IPS-NIHi11 (cell line): ENCODE measurements around the gene MRPL33.
"Not testable (repeated sequence)": the region's sequence is repeated elsewhere in the genome, so short reads cannot be mapped to it uniquely, and the experiment has no call there.

ENCODE experiments used
- DNase-seq: peaks from one replicate; pipeline ENCODE4 v3.0.0; 2012; ENCODE audit warnings: mixed read lengths, low spot score

MRPL33 gene

DNA sequence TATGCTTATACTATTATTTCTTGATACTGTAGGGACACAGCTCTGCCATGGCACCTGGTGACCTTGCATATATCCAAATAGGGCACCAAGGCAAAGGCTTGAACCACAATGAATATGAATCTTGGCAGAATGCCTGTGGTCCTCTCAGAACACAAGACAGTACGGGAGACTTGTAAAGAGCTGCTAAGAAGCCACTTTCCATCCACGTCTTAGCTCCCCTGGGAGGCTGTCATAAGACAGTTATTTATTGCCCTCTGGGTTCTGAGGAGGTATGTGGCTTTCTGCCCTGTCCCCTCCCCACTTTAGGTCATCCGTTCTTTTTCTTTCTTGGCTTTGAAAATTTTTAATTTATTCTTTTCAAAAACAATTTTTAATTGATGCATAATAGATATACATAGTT is 29.8 kb upstream of the MRPL33 start:
- no peak for DNase-seq

DNA sequence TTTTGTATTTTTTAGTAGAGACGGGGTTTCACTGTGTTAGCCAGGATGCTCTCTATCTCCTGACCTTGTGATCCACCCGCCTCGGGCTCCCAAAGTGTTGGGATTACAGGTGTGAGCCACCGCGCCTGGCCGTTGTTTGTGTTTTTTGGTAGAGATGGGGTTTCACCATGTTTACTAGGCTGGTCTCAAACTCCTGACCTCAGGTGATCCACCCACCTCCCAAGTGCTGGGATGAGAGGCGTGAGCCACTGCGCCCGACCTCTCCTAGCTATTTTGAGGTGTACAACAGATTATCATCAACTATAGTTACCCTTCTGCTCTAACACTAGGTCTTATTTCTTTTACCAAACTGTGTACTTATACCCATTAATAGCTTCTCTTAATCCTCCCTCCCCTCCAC is 28.9 kb upstream of the MRPL33 start:
- no peak for DNase-seq

DNA sequence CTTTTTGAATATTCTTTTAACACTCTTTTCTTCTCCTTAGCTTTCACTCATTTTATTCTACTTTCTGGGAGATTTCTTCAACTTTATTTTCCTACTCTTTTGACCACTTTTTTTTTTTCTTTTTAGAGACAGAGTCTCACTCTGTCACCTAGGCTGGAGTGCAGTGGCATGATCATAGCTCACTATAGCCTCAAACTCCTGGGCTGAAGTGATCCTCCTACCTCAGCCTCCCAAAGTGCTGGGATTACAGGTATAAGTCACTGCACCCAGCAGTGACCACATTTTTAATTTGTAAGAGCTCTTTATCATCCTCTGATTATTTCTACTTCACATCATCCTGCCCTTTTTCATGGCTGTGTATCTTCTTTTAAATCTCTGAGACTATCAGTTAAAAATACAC is 26.0 kb upstream of the MRPL33 start:
- DNase-seq = not testable (repeated sequence)

DNA sequence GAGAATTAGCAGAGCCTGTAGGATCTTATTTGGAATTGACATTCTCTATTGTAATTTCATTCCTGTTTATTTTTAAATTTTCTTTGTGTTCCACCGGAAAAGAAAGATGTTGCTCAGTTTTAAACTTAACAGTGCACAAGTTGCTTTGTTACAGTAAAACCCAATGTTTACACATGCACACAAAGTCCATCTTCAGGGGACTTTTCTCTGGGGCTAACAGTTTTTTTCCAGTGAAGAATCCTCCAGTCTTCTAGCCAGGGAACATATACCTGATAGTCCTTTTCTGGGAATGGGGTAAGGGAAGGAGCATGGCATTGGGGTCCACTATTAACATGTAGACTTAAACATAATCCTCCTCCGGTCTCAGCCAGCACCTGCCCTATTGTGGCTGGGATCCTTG is 25.2 kb upstream of the MRPL33 start:
- no peak for DNase-seq

DNA sequence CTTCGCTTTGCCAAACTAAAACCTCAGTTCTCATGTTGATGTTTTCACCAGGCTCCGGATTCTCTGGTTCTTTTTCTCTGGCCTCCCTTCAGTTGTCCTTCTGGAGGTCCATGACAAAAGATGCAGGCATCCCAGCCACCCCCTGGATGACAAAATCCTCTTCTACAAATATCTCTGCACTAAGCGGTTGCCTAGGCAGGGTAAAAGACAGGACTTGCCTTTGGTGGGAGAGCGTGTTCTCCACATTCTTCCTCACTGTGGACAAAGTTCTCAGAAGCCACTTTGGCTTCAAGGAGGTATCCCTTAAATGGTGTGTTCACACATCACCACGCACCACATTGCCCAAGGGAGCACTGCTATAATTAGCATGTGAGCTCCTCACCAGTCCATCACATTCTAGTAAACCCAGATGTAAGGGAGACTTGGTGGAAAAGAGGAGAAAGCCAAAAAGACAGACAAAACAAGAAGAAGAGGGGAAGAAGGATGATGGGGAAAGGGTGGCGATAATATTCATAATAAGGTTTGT is 23.6 kb upstream of the MRPL33 start:
- DNase-seq = no peak

DNA sequence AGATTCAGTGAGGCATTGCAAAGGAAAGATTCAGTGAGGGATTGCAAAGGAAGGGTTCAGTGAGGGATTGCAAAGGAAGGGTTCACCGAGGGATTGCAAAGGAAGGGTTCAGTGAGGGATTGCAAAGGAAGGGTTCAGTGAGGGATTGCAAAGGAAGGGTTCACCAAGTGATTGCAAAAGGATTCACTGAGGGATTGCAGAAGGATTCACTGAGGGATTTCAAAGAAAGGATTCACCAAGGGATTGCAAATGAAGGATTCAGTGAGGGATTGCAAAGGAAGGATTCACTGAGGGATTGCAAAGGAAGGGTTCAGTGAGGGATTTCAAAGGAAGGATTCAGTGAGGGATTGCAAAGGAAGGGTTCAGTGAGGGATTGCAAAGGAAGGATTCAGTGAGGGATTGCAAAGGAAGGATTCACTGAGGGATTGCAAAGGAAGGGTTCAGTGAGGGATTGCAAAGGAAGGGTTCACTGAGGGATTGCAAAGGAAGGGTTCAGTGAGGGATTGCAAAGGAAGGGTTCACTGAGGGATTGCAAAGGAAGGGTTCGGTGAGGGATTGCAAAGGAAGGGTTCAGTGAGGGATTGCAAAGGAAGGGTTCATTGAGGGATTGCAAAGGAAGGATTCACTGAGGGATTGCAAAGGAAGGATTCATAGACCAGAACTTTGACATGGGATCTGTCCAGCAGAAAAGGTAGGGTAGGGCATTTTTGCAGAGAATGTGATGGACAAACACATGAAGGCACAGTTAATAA is 22.5 kb upstream of the MRPL33 start:
- DNase-seq = not testable (repeated sequence)

DNA sequence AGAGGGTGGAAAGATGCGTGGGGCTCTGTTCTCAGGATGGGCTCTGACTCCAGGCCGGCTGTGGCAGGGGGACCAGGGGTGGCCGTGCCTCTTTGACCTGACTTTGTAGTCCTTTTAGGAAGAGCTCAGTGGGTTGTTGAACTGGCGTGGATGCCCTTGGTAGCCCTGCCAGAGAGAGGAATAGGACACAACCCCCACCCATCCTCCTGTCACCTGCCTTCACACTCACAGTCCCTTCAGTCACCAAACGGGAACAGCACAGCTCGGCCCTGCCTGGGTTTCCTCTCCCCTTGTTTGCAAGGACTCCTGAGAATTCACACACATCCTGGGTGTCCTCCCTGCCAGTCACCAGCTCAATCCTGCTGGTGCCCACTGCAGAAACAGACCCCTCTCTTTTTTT is 20.1 kb upstream of the MRPL33 start:
- no peak for DNase-seq

DNA sequence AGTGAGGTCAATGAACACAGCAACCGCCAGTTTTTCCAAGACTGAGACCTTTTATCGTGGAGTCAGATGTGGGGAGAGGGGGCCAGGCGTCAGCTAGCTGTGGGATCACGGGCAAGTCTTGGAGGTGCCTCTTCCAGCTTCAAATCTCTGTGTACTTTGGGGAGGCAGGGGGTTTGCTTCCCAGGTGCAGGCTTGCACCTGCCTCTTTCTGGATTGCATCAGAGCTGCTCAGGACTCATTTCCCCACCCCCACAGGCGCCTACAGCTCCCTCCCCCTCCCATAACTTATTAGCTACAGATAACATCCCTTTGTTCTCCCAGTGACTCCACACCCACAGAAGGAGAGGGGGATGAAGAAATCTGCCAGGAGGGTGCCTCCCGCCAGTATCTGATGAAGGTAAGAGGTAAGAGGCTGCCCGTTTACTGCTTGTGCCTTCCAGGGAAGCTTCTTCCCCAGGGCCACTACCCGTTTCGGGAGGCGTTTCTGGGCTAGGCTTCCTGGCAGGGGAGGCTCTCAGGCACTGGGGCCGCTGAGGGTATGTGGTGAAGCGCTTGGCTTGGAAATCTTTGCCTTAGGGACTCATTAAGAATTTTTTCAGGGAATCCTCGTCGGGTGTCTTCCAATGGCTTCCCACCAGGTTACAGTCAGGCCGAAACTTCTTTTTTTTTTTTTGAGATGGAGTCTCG is 18.8 kb upstream of the MRPL33 start:
- peak; percentile 43 for DNase-seq

DNA sequence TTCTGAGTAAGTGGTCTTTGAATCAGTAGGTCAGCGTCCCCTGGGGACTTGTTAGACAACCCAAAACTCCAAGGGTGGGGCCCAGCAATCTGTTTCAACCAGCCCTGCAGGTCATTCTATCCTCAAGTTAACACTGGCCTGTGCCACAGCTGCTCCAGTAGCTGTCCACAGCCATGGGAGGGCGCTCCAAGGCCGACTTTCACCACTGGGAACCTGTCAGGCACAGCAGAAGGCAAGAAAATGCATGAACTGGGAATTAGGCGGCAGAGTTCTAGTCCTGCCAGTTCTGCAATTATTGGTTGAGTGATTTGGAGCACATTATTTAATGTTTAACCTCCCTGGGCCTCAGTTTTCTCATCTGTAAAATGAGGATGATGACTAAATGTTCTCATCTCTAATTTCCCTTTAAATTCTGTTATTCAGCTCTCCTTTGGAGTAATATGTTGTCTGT is 17.4 kb upstream of the MRPL33 start:
- DNase-seq = peak; percentile 79

DNA sequence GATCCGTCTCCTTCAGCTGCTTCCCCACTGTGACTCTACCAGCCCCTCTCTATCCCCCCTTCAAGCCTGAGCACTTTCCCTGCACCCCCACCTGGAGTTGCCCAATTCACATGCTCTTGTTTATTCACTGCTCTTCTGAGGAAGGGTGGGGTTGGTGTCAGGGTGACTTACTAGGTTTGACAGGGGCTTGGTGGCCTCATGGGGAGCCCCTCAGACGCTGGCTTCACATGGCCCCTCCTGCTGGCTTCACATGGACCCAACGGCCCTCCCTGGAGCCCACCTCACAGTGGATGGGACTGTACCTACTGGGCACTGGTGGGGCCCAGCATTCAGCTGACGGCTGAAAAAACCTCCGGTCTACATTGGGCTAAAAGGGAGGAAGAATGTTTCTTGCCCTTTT is 16.7 kb upstream of the MRPL33 start:
- no peak for DNase-seq

DNA sequence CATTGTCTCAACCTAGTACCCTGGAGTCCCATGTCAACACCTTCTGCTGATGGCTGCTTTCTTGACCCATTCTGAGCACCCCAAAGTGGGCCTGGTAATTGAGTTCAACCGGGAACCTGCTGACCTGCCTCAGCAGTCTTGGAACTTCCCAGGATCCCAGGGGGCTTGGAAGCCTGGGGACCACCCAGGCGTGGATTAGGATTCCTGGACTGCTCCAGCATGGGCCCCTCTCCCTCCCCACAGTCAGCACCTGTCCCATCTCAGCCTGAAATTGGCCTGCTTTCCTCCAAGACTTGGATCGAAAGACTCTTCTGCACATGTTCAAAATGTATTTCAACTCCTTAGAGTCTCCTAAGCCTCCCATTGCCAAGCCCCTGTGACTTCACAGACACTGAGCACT is 15.4 kb upstream of the MRPL33 start:
- DNase-seq = no peak

DNA sequence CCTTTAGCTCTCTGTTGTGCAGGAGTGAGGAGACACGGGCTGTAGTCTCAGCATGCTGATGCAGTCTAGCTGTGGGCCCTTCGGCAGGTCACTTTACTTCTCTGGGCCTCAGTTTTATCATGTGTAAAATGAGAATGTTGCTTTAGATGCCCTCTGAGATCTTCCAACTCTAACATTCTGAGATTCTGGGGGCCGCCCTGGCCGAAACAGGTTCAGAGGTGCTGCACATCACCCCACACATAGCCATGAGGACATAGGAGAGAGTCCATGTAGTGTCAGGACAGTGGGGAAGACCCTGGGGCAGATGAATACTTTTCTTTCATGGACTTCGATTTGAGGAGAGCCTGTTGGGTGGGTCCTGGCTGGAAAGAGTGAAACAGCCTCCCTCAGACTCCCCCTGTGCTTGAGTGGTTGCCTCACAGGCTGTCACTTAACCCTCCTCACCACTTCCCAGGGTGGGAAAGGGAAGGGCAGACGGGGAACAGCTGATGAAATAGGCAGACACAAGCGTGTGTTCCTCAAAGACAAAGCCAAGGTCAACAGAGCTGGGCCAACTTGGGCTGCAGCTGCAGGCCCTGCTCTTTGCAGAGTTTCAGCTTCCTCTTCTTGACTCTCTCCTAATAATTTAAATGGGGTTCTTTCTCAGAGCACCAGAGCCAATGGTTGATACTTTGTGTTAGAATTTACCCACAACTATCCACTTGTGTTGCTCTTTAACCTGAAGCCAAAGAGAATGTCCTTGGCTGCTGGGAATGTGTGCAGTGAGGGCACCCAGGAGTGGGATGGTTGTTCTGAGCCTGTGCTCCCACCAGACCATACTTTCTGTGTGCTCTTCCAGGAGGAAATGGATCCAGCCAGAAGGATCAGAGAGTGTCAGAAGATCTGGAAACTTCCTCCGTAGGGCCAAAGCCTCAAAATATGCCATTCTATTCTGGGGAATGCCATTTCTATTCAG is 14.7 kb upstream of the MRPL33 start:
- no peak for DNase-seq

DNA sequence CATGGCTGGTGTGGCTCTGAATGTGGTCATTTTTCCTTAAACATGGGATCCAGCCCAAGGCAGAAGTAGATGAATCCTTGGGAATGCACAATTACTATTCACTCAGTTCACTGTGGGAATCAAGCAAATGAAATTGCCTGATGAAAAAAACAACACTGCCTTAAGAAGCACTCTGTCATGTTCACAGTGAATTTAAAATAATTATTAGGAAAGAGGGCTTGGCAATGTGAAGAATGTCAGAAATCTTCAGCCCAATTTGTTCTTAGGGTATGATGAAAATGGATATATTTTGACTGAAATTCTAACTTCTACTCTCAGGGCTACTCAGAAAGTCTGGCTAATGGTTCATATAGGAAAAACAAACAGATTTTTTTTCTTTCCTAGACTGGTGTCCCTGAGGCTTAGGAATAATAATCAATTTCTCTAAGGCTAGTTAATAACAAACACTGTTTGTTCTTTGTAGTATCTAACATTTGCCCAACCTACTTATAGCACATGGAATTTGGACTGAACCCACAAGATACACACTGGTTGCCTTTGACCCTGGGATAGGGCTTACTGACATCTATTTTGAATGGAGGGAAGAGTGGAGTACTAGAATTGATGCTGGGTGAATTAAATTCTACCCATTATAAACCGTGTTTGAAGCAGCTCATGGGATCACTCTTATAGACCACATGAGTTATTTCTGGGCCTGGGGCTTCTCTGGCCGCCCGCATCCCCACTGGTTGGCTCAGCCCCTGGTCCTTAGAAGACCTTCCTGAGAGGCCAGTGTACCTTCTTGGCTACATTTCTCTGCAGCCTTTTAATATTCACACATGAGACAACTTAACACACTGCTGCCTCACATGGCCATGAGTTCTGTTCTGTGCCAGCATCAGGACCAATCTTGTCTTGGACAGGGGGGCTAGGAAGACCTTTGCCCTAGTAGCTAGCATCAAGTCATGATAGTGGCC is 8.3 kb upstream of the MRPL33 start:
- DNase-seq = no peak

DNA sequence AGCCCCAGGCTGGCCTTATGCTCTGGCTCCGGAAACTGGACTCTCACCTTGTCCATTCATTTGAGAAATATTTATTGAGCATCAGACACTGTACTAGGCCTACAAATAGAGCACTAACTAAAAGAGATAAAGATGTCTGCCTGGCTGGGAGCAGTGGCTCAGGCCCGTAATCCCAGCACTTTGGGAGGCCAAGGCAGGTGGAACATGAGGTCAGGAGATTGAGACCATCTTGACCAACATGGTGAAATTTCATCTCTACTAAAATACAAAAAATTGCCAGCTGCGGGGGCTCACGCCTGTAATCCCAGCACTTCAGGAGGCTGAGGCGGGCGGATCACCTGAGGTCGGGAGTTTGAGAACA is 7.6 kb upstream of the MRPL33 start:
- DNase-seq = no peak

DNA sequence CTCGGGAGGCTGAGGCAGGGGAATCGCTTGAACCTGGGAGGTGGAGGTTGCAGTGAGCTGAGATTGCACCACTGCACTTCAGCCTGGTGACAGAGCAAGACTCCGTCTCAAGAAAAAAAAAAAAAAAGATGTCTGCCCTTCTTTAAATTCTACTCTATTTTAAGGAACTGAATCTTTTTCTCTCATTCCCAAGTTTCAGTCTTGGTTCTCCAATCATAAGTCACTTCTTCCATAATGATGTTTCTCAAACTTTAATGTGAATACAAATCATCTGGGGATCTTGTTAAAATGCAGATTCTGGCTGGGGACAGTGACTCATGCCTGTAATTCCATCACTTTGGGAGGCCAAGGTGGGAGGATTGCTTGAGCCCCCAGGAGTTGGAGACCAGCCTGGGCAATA is 7.0 kb upstream of the MRPL33 start:
- DNase-seq = not testable (repeated sequence)

DNA sequence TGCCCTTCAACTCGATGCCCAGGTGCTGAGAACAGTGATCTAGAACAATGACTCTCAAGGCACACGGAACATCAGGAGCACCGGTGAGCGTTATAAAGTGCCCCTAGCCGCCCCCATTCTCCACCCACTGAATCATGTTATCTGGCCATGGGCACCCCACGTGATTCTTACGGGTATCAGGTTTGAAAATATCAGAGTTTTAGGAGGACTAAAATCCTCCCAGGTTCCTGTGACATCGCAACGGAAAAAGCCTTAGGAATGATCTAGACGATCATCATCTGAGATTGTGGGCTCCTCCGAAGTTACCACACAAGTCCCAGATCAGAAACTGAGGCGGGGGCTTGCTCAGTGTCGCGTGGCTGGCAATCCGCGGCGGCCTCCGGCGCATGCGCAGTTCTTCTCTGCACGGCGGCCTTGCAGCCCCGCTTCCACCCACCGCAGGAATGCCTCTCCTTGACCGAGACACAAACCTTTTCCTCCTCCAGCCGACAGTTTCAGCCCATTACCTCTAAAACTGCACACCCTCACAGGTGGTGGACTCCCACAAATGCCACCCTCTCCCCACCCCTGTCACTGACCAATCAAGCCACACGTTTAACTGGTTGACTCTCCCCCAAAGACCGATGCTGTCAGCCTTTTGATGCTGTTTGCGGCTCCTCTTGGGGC is 5.8 kb upstream of the MRPL33 start:
- DNase-seq = peak; percentile 78

DNA sequence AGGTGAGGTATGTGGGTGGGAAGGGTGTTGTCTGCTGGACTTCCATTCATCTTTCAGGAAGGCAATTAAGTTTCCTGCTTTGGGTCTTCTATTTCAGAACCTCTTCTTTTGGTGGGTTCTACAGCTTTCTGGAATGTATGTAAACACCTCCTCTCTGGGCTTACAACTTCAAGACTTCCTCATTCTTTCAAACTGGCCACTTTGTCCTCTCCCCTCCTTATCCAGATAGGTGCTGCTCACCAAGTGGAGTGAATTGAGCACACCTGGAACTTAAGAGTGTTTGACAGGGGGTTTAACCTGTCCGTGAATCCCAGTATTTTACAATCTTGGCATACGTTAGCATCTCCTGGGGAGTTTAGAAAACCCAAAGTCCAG is 5.2 kb upstream of the MRPL33 start:
- DNase-seq = no peak

DNA sequence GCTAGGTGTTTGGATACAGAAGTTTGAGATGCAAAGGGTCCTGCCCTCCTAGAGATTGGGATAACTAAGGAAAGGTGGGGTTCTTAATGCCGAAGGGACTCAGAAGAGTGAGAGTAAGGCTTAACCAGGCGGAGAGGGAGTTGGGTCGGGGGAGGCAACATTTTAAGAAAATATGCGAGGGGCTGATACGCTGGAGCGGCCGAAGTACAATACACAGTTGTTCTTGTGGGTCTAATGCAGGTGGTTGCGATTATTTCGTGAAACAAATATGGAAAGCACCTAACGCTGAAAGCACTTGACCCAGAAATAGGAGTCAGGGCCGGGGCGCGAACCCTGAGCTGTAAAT is 344 bp upstream of the MRPL33 start:
- no peak for DNase-seq

DNA sequence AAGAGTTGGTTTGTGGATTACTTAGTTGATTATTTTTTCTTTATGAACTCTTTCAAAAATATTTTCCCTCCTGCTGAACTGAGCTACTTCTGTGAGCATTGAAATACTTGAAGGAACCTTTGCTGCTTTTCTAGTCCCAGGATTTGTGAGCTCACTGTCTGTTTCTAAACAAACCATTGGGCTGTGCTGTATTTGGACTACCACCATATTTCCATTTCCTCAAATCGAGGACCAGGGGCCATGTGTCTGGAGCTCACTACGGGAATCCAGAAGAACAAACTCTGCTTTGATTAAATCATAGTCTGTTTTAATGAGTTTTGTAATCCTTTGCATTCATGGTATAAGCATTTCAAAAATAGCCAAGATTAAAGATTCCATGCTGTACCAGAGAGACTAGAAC is 1.3 kb downstream of the MRPL33 start:
- no peak for DNase-seq

DNA sequence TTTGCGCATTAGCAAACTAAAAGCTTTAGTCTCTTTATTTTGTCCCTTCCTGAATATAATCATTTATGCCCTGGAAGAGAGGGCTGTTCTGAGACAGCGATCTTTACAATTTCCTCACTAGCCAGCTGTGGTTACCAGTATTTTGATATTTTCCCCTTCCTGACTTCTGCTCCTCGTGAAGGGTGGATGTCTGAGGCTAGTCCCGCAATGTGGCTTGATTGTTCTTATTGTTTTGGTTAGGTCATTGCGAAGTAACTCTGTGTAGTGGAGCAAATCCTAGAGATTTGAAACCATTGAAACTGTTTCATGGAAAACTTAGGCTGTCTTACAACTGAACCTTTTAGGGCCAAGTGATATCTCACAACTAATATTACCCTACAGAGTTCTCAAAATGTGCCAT is 2.4 kb downstream of the MRPL33 start:
- DNase-seq = no peak

DNA sequence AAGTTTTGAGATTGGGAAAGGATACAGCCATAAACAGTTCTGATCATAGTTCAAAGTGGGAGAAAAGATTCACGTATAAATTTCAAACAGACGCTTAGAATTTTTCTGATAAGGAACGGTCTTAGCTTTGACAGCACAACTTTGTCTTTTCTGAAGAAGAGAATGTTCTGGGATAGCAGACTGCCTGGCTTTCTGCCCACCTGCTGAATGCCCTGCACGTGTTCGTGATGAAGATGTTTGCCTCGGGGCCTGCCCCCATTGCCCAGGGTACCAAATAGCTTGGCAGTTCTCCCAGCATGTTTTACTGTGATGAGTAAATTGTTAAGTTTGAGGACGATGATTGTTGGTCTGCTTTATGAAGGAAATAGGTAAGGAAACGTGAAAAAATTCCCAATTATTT is 4.6 kb downstream of the MRPL33 start:
- DNase-seq = no peak
